Activated CD8-positive, alpha-beta memory T cell treated with anti-CD3 and anti-CD28 coated beads, Interleukin-2, amount 50 U/mL, for 1 hour (primary cell): Measurements from ENCODE around the gene CA6.
"Not testable (repeated sequence)": the region's sequence is repeated elsewhere in the genome, so short reads cannot be mapped to it uniquely, and the experiment has no call there.

Experiments used
- DNase-seq: peaks from one replicate; pipeline ENCODE4 v3.0.0-alpha.2; 2020; ENCODE audit errors: extremely low read depth

Gene CA6

GRCh38 chr1:9004700-9005394 is 59.2 kb downstream of the CA6 start:
- DNase-seq: peak; percentile 22

GRCh38 chr1:9005395-9005708 is 59.7 kb downstream of the CA6 start:
- DNase-seq: no peak

GRCh38 chr1:9006956-9007615 is 61.4 kb downstream of the CA6 start:
- no peak for DNase-seq

GRCh38 chr1:9008236-9008635 is 62.6 kb downstream of the CA6 start:
- DNase-seq: no peak

GRCh38 chr1:9009438-9010370 is 64.0 kb downstream of the CA6 start:
- DNase-seq: no peak

GRCh38 chr1:9010781-9011323 is 65.2 kb downstream of the CA6 start:
- no peak for DNase-seq

- no peak for DNase-seq
Observed at GRCh38 chr1:9013819-9014218, 68.2 kb downstream of the CA6 start.

- DNase-seq: no peak
Observed at GRCh38 chr1:9014475-9015375, 69.1 kb downstream of the CA6 start.

- DNase-seq: no peak
Observed at GRCh38 chr1:9016455-9016854, 70.8 kb downstream of the CA6 start.

- no peak for DNase-seq
Observed at GRCh38 chr1:9018333-9018732, 72.7 kb downstream of the CA6 start.

- DNase-seq: no peak
Observed at GRCh38 chr1:9019896-9020295, 74.2 kb downstream of the CA6 start.

GRCh38 chr1:9020305-9020704 is 74.6 kb downstream of the CA6 start:
- no peak for DNase-seq

GRCh38 chr1:9022026-9022738 is 76.5 kb downstream of the CA6 start:
- not testable (repeated sequence) for DNase-seq

GRCh38 chr1:9022773-9023172 is 77.1 kb downstream of the CA6 start:
- no peak for DNase-seq
